HCT116 (cell line): Measurements from ENCODE around the gene KRTCAP2. TPM values are rescaled to one million over a fixed set of nuclear protein-coding genes. Genes with fewer than 3 reads are reported as not detected.

Experiments used
- ATAC-seq: fragments of 200-7000 bp; cut with Tn5 transposase; 2 replicates; pipeline ENCODE4 v1.9.1; 2020; ENCODE audit warnings: mild to moderate bottlenecking, moderate library complexity
- BruUV-seq: library from RNA; stranded (reverse); fragments of 400-500 nt; replicated peaks from 2 replicates; lab custom pipeline; 2021; lab: Mats Ljungman, UMichigan
- CTCF ChIA-PET: fragments of 300-600 bp; sonication (Branson Sonifier 250); formaldehyde crosslinking; loops from one replicate; lab custom pipeline; 2021; ENCODE audit warnings: antibody characterized with exemption; lab: Charles Lee
- POLR2A ChIA-PET: fragments of 300-600, 350-600 bp; sonication (Branson Sonifier 250); formaldehyde crosslinking; loops from one replicate; lab custom pipeline; 2021; ENCODE audit warnings: antibody characterized with exemption; lab: Charles Lee
- RAD21 ChIA-PET, 2 experiments: fragments of 300-600 bp; sonication (Branson Sonifier 250); formaldehyde crosslinking; loops; one replicate each; lab custom pipeline; 2023; ENCODE audit warnings: low total read pairs in 2 of 2; ENCODE audit not compliant: uncharacterized antibody in 2 of 2, unreplicated experiment in 2 of 2, low non-redundant PET in 1 of 2; lab: Charles Lee
- DNase-seq: peaks from one replicate; pipeline ENCODE4 v3.0.0-alpha.2; 2010; ENCODE audit warnings: low read depth, low spot score
- H2AFZ ChIP-seq: fragments of 200-600 bp; shearing (Covaris generic), sonication (generic); 2 replicates; pipeline ENCODE4 v1.6.1; 2017; ENCODE audit warnings: low read depth, mixed run types, mixed read lengths, antibody characterized with exemption, low read length; ENCODE audit not compliant: poor library complexity, severe bottlenecking
- H3K27ac ChIP-seq: 2 replicates; pipeline ENCODE4 v1.5.1; 2012; ENCODE audit warnings: low read depth, low read length
- H3K27me3 ChIP-seq: fragments of 200-600 bp; sonication (generic); 2 replicates; pipeline ENCODE4 v1.6.1; 2016; ENCODE audit warnings: mixed run types, low read length, mixed read lengths; ENCODE audit not compliant: insufficient read depth
- H3K36me3 ChIP-seq, 2 experiments: fragments of 200-500 bp in 1 of 2; fragments of 200-600 bp in 1 of 2; sonication (Bioruptor generic) in 1 of 2; sonication (generic) in 1 of 2; 2 replicates each; pipeline versions ENCODE4 v1.5.1 to v1.6.1; 2014 to 2016; ENCODE audit warnings: low read length in 2 of 2, inconsistent platforms in 1 of 2, mixed read lengths in 1 of 2, mixed run types in 1 of 2; ENCODE audit not compliant: insufficient read depth in 2 of 2, control insufficient read depth in 1 of 2
- H3K4me1 ChIP-seq, 2 experiments: fragments of 200-600 bp in 1 of 2; sonication (generic) in 1 of 2; 2 replicates each; pipeline versions ENCODE4 v1.5.1 to v1.6.1; 2012 to 2017; ENCODE audit warnings: low read length in 2 of 2, inconsistent platforms in 1 of 2, mild to moderate bottlenecking in 1 of 2, mixed read lengths in 1 of 2, mixed run types in 1 of 2, moderate library complexity in 1 of 2; ENCODE audit not compliant: insufficient read depth in 2 of 2, control insufficient read depth in 1 of 2
- H3K4me2 ChIP-seq: fragments of 200-600 bp; sonication (generic); 2 replicates; pipeline ENCODE4 v1.6.1; 2017; ENCODE audit warnings: mixed run types, low read length, mixed read lengths
- H3K4me3 ChIP-seq, 2 experiments: fragments of 200-600 bp in 1 of 2; sonication (generic) in 1 of 2; replicated peaks in 1 of 2; 2 replicates each; pipeline ENCODE4 v1.5.1; 2011 to 2016; ENCODE audit warnings: low read length in 2 of 2, control low read depth in 1 of 2, low read depth in 1 of 2, mild to moderate bottlenecking in 1 of 2, mixed read lengths in 1 of 2, mixed run types in 1 of 2
- H3K79me2 ChIP-seq: fragments of 200-600 bp; sonication (generic); 2 replicates; pipeline ENCODE4 v1.6.1; 2017; ENCODE audit warnings: mild to moderate bottlenecking, mixed run types, low read length, moderate library complexity, mixed read lengths; ENCODE audit not compliant: insufficient read depth
- H3K9ac ChIP-seq: fragments of 200-600 bp; sonication (generic); 2 replicates; pipeline ENCODE4 v1.6.1; 2016; ENCODE audit warnings: low read length, mixed read lengths
- H3K9me2 ChIP-seq: fragments of 200-600 bp; sonication (generic), shearing (Covaris generic); 2 replicates; pipeline ENCODE4 v1.6.1; 2017; ENCODE audit warnings: mixed run types, mild to moderate bottlenecking, moderate library complexity; ENCODE audit not compliant: insufficient read depth
- H3K9me3 ChIP-seq, 2 experiments: fragments of 200-500 bp in 1 of 2; fragments of 200-600 bp in 1 of 2; sonication (Bioruptor generic) in 1 of 2; sonication (generic) in 1 of 2; 2 replicates each; pipeline ENCODE4 v1.6.1; 2014 to 2017; ENCODE audit warnings: low read length in 2 of 2, mixed read lengths in 2 of 2, inconsistent platforms in 1 of 2, low read depth in 1 of 2, mild to moderate bottlenecking in 1 of 2, mixed run types in 1 of 2, moderate library complexity in 1 of 2; ENCODE audit not compliant: control insufficient read depth in 1 of 2, insufficient read depth in 1 of 2
- H4K20me1 ChIP-seq: fragments of 200-600 bp; sonication (generic), shearing (Covaris generic); 2 replicates; pipeline ENCODE4 v1.6.1; 2017; ENCODE audit warnings: mixed run types, mild to moderate bottlenecking, moderate library complexity; ENCODE audit not compliant: insufficient read depth
- CTCF ChIP-seq, 3 experiments: fragments of 200-600 bp in 1 of 3; sonication (generic) in 1 of 3; IDR thresholded peaks in 2 of 3; conservative IDR thresholded peaks in 1 of 3; 2 replicates each; pipeline ENCODE4 v1.5.1; 2012 to 2017; ENCODE audit warnings: low read depth in 2 of 3, low read length in 2 of 3, antibody characterized with exemption in 1 of 3, borderline replicate concordance in 1 of 3, control low read depth in 1 of 3, mild to moderate bottlenecking in 1 of 3, mixed read lengths in 1 of 3, mixed run types in 1 of 3, moderate library complexity in 1 of 3; ENCODE audit not compliant: insufficient read depth in 1 of 3
- POLR2AphosphoS5 ChIP-seq: IDR thresholded peaks from 2 replicates; pipeline ENCODE4 v1.6.1; 2011; ENCODE audit warnings: mild to moderate bottlenecking, low read depth, low read length, moderate library complexity
- REST ChIP-seq: IDR thresholded peaks from 2 replicates; pipeline ENCODE4 v1.6.1; 2012; ENCODE audit warnings: low read depth
- SIN3A ChIP-seq: IDR thresholded peaks from 2 replicates; pipeline ENCODE4 v1.6.1; 2012; ENCODE audit warnings: low read depth
- SP1 ChIP-seq: IDR thresholded peaks from 2 replicates; pipeline ENCODE4 v1.6.1; 2012; ENCODE audit warnings: low read depth
- TCF7L2 ChIP-seq: IDR thresholded peaks from 2 replicates; pipeline ENCODE4 v1.7.0; 2011; ENCODE audit warnings: borderline replicate concordance, inconsistent platforms; ENCODE audit not compliant: insufficient read depth, insufficient read length; ENCODE audit errors: extremely low read depth
- intact Hi-C: fragments of 100-400 bp; cut with micrococcal nuclease; formaldehyde crosslinking; loops from 2 replicates; pipeline ENCODE4 v1.10.0; 2022
- total RNA-seq: library from RNA; stranded (reverse); gene quantifications from one replicate; pipeline ENCODE4 v1.2.1, GENCODE V29; 2021; ENCODE audit not compliant: unreplicated experiment

Gene KRTCAP2
- total RNA-seq, 1 experiment from 2014 or later, result 143 TPM

- peaks cover 9 to 19% of the 10 kb centered on the region in 2 experiments; a peak in 2 of 4 replicates for H3K4me1 ChIP-seq
- DNase-seq, result peak; percentile 89
- POLR2A ChIA-PET, result interaction anchor here (0.8 to 1.5 kb wide), 4 partner anchors 13 to 92 kb away, joined by 3 to 7 read pairs (median 5); no protein-coding TSS in a partner anchor
- intact Hi-C loops, result loop anchor here (1.0 to 5.0 kb wide), 3 partner anchors 33 to 76 kb away; partner anchors contain the start of gene SLC50A1
- H3K4me2 ChIP-seq, result peak overlapping the region; percentile 94
- H3K9me2 ChIP-seq, result no peaks in the 10 kb centered on the region
- H2AFZ ChIP-seq, result peak overlapping the region; percentile 91
- no peaks in the 10 kb centered on the region for H3K27me3 ChIP-seq
- peak overlapping the region; percentile 50 for H3K9ac ChIP-seq
- no peaks in the 10 kb centered on the region for H4K20me1 ChIP-seq
- peaks cover 2 to 7% of the 10 kb centered on the region in 2 experiments; a peak in 3 of 4 replicates for H3K36me3 ChIP-seq
- RAD21 ChIA-PET, result interaction anchor here (0.6 to 1.7 kb wide), 10 partner anchors 27 to 82 kb away, joined by 3 to 35 read pairs (median 6); partner anchors contain the start of genes DPM3 (in 1 of the 2) and SLC50A1 (in 1 of the 2)
- H3K4me3 ChIP-seq, result peak overlapping the region; percentile 41 to 59
- TF ChIP-seq CTCF (IDR thresholded peaks at IDR 0.05 in 2 of 3, conservative IDR thresholded peaks at IDR 0.05 in 1 of 3; ENCODE audit: borderline replicate concordance in 1 of 3, insufficient read depth in 1 of 3, low read depth in 2 of 3, low read length in 2 of 3) (peak in 2 of 3 experiments; percentile 88 to 95; a peak in 4 of 6 replicates), SIN3A (no peak), TCF7L2 (peak; percentile 47), SP1 (no peak), POLR2AphosphoS5 (peak; percentile 52; the same call in 1 of the 2 replicates), REST (no peak)
- H3K79me2 ChIP-seq, result peaks cover 19% of the 10 kb centered on the region
- H3K9me3 ChIP-seq, result no peaks in the 10 kb centered on the region
- CTCF ChIA-PET, result interaction anchor here (0.6 to 3.1 kb wide), 33 partner anchors 9 to 166 kb away, joined by 3 to 163 read pairs (median 4); partner anchors contain the start of genes ADAM15, DPM3, EFNA3 and EFNA4
- peak; percentile 88 for ATAC-seq
- no TSS peak for BruUV-seq
- H3K27ac ChIP-seq, result peak overlapping the region; percentile 48
Measured at GRCh38 chr1:155167166-155168104, 5.7 kb downstream of the KRTCAP2 start.
